Calu3 (cell line): Measurements from ENCODE around the gene C2CD3. TPM values are rescaled to one million over a fixed set of nuclear protein-coding genes. Genes with fewer than 3 reads are reported as not detected.
"Not testable (repeated sequence)": the region's sequence is repeated elsewhere in the genome, so short reads cannot be mapped to it uniquely, and the experiment has no call there.

ENCODE experiments used
- BruUV-seq: library from RNA; stranded (reverse); fragments of 400-500 nt; replicated peaks from 2 replicates; lab custom pipeline; 2021; lab: Mats Ljungman, UMichigan
- CTCF ChIA-PET: fragments of 300-600 bp; sonication (Branson Sonifier 250); formaldehyde crosslinking; loops from one replicate; lab custom pipeline; 2022; ENCODE audit warnings: antibody characterized with exemption; lab: Charles Lee
- DNase-seq: peaks from one replicate; pipeline ENCODE4 v3.0.0; 2022
- H3K27ac Mint-ChIP-seq: one replicate; pipeline ENCODE4 v1.8.0; 2022; ENCODE audit warnings: mixed read lengths; ENCODE audit not compliant: unreplicated experiment
- H3K27me3 Mint-ChIP-seq: one replicate; pipeline ENCODE4 v1.8.0; 2022; ENCODE audit warnings: mixed read lengths; ENCODE audit not compliant: unreplicated experiment
- H3K36me3 Mint-ChIP-seq: one replicate; pipeline ENCODE4 v1.8.0; 2022; ENCODE audit warnings: mild to moderate bottlenecking, moderate library complexity, mixed read lengths; ENCODE audit not compliant: insufficient read depth, unreplicated experiment
- H3K4me1 Mint-ChIP-seq: one replicate; pipeline ENCODE4 v1.8.0; 2022; ENCODE audit warnings: mild to moderate bottlenecking, low read depth, mixed read lengths; ENCODE audit not compliant: unreplicated experiment
- H3K4me3 Mint-ChIP-seq: one replicate; pipeline ENCODE4 v1.8.0; 2022; ENCODE audit warnings: mild to moderate bottlenecking, low read depth, moderate library complexity, mixed read lengths; ENCODE audit not compliant: unreplicated experiment
- H3K9me3 Mint-ChIP-seq: one replicate; pipeline ENCODE4 v1.8.0; 2022; ENCODE audit warnings: low read depth, mixed read lengths; ENCODE audit not compliant: unreplicated experiment
- intact Hi-C: fragments of 100-400 bp; cut with micrococcal nuclease; formaldehyde crosslinking; loops from one replicate; pipeline ENCODE4 v1.10.0; 2022; ENCODE audit not compliant: unreplicated experiment
- total RNA-seq: library from RNA; stranded (reverse); gene quantifications from 2 replicates; pipeline ENCODE4 v1.2.3, GENCODE V29; 2022
- TF ChIP-seq, protein P1 (sequence below): fragments of 200-600 bp; IDR thresholded peaks from one replicate; pipeline ENCODE4 v1.8.0; 2022; ENCODE audit warnings: antibody characterized with exemption; ENCODE audit not compliant: unreplicated experiment

C2CD3 gene
- total RNA-seq, 1 experiment from 2014 or later, result 26.9 TPM

DNA sequence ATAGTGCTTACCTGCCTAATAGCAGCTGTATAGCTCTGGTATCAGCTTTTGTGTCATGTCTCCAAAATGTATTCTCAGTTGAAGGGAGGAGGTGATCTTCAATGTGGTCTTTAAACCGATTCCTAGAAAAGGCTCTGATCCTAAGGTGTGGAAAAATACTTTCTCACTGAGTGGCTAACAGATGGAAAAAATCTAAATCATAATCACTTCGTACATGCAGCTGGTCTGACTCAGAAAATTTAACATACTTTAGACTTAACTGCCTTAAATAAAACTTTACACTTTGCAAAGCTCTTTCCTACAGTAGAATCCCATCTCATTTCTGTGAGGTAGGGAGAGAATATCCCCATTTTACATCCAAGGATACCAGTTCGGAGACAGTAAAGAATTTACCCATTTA is 38.0 kb downstream of the C2CD3 start:
- no peaks in the 10 kb centered on the region for H3K9me3 Mint-ChIP-seq
- H3K27me3 Mint-ChIP-seq, result no peaks in the 10 kb centered on the region
- intact Hi-C loops, result no loop called here
- no TSS peak for BruUV-seq
- no peak overlapping the region for H3K4me3 Mint-ChIP-seq
- CTCF ChIA-PET, result no interaction called here
- TF ChIP-seq, protein P1, sequence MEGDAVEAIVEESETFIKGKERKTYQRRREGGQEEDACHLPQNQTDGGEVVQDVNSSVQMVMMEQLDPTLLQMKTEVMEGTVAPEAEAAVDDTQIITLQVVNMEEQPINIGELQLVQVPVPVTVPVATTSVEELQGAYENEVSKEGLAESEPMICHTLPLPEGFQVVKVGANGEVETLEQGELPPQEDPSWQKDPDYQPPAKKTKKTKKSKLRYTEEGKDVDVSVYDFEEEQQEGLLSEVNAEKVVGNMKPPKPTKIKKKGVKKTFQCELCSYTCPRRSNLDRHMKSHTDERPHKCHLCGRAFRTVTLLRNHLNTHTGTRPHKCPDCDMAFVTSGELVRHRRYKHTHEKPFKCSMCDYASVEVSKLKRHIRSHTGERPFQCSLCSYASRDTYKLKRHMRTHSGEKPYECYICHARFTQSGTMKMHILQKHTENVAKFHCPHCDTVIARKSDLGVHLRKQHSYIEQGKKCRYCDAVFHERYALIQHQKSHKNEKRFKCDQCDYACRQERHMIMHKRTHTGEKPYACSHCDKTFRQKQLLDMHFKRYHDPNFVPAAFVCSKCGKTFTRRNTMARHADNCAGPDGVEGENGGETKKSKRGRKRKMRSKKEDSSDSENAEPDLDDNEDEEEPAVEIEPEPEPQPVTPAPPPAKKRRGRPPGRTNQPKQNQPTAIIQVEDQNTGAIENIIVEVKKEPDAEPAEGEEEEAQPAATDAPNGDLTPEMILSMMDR, result no peak
- DNase-seq, result no peak
- no peak overlapping the region for H3K27ac Mint-ChIP-seq
- no peaks in the 10 kb centered on the region for H3K36me3 Mint-ChIP-seq
- H3K4me1 Mint-ChIP-seq, result peaks cover 14% of the 10 kb centered on the region

DNA sequence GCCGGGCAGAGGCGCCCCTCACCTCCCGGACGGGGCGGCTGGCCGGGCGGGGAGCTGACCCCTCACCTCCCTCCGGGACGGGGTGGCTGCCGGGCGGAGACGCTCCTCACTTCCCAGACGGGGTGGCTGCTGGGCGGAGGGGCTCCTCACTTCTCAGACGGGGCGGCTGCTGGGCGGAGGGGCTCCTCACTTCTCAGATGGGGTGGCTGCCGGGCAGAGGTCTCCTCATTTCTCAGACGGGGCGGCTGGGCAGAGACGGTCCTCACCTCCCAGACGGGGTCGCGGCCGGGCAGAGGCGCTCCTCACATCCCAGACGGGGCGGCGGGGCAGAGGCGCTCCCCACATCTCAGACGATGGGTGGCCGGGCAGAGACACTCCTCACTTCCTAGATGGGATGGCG is 41.7 kb downstream of the C2CD3 start:
- H3K36me3 Mint-ChIP-seq, BruUV-seq, H3K4me3 Mint-ChIP-seq: not testable (repeated sequence)

GRCh38 chr11:74123008-74123448 is 47.8 kb downstream of the C2CD3 start:
- DNase-seq, result no peak
- CTCF ChIA-PET, result no interaction called here
- Mint-ChIP-seq H3K9me3 (no peaks in the 10 kb centered on the region), H3K4me1 (no peaks in the 10 kb centered on the region), H3K4me3 (no peak overlapping the region), H3K27me3 (no peaks in the 10 kb centered on the region), H3K27ac (no peak overlapping the region), H3K36me3 (no peaks in the 10 kb centered on the region)
- BruUV-seq, result no TSS peak
- intact Hi-C loops, result no loop called here
- TF ChIP-seq, protein P1, result no peak

More for the DNA sequence above, 41.7 kb downstream of the C2CD3 start:
- H3K4me1 Mint-ChIP-seq, H3K27ac Mint-ChIP-seq, H3K9me3 Mint-ChIP-seq, H3K27me3 Mint-ChIP-seq, DNase-seq, CTCF ChIA-PET, intact Hi-C loops: not testable (repeated sequence)

GRCh38 chr11:74121804-74122203 is 49.0 kb downstream of the C2CD3 start:
- TF ChIP-seq, protein P1, result no peak
- no TSS peak for BruUV-seq
- H3K27ac Mint-ChIP-seq, result no peak overlapping the region
- CTCF ChIA-PET, result no interaction called here
- no peak for DNase-seq
- H3K4me3 Mint-ChIP-seq, result no peak overlapping the region
- no peaks in the 10 kb centered on the region for H3K4me1 Mint-ChIP-seq
- no peaks in the 10 kb centered on the region for H3K9me3 Mint-ChIP-seq
- intact Hi-C loops, result no loop called here
- no peaks in the 10 kb centered on the region for H3K36me3 Mint-ChIP-seq
- H3K27me3 Mint-ChIP-seq, result no peaks in the 10 kb centered on the region

DNA sequence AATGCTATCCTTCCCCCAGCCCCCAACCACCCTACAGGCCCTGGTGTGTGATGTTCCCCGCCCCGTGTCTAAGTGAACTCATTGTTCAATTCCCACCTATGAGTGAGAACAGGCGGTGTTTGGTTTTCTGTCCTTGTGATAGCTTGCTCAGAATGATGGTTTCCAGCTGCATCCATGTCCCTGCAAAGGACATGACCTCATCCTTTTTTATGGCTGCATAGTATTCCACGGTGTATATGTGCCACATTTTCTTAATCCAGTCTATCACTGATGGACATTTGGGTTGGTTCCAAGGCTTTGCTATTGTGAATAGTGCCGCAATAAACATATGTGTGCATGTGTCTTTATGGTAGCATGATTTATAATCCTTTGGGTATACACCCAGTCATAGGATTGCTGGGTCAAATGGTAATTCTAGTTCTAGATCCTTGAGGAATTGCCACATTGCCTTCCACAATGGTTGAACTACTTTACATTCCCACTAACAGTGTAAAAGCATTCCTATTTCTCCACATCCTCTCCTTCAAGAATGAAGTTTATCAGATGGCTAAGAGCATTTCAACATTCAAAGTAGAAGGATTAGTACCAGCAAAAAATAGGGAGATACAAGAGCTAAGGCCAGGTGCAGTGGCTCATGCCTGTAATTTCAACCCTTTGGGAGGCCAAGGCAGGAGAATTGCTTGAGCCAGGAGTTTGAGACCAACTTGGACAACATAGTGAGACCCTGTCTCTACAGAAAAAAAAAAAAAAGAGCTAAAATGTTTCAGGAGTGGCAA is 50.4 kb downstream of the C2CD3 start:
- BruUV-seq, H3K9me3 Mint-ChIP-seq, H3K36me3 Mint-ChIP-seq, H3K4me3 Mint-ChIP-seq, H3K27ac Mint-ChIP-seq, intact Hi-C loops, H3K4me1 Mint-ChIP-seq, DNase-seq, H3K27me3 Mint-ChIP-seq: not testable (repeated sequence)
- CTCF ChIA-PET, result interaction anchor here (0.8 kb wide), 2 partner anchors 18 to 26 kb away, joined by 3 read pairs; no protein-coding TSS in a partner anchor
